HepG2 (cell line): ENCODE data around the gene HDAC3. TPM values are rescaled to one million over a fixed set of nuclear protein-coding genes. Genes with fewer than 3 reads are reported as not detected.

Source experiments
- ATM ChIP-seq: fragments of 450-650 bp; IDR thresholded peaks from 2 replicates; pipeline ENCODE4 v1.7.1; 2017; ENCODE audit warnings: mild to moderate bottlenecking, borderline replicate concordance
- DNMT3B ChIP-seq: conservative IDR thresholded peaks from 2 replicates; pipeline ENCODE4 v1.6.1; 2016; ENCODE audit warnings: missing biosample characterization, control low read depth
- ESRRA ChIP-seq: sonication (generic); formaldehyde crosslinking; IDR thresholded peaks from 2 replicates; pipeline ENCODE4 v1.5.1; 2020; ENCODE audit warnings: mild to moderate bottlenecking, low read depth, missing genetic modification reagents
- FOSL2 ChIP-seq: sonication (generic); formaldehyde crosslinking; IDR thresholded peaks from 2 replicates; pipeline ENCODE4 v1.4.0; 2020; ENCODE audit warnings: missing genetic modification reagents
- FOXJ3 ChIP-seq: sonication (generic); formaldehyde crosslinking; IDR thresholded peaks from 2 replicates; pipeline ENCODE4 v1.4.0; 2020; ENCODE audit warnings: missing genetic modification reagents, mild to moderate bottlenecking, borderline replicate concordance
- FOXM1 ChIP-seq: sonication (generic); formaldehyde crosslinking; IDR thresholded peaks from 2 replicates; pipeline ENCODE4 v1.5.0; 2020; ENCODE audit warnings: missing genetic modification reagents
- IRX3 ChIP-seq: sonication (generic); formaldehyde crosslinking; IDR thresholded peaks from 2 replicates; pipeline ENCODE4 v1.8.1; 2023; ENCODE audit warnings: mild to moderate bottlenecking, low read depth, missing genetic modification reagents, borderline replicate concordance
- KDM4B ChIP-seq: sonication (generic); formaldehyde crosslinking; IDR thresholded peaks from 2 replicates; pipeline ENCODE4 v1.4.0; 2020; ENCODE audit warnings: missing genetic modification reagents
- NFKBIZ ChIP-seq: IDR thresholded peaks from 2 replicates; pipeline ENCODE4 v1.6.1; 2018; ENCODE audit warnings: missing genetic modification reagents, missing compliant biosample characterization
- SMARCE1 ChIP-seq: fragments of 450-650 bp; IDR thresholded peaks from 2 replicates; pipeline ENCODE4 v1.6.1; 2017; ENCODE audit warnings: borderline replicate concordance
- SP2 ChIP-seq: sonication (generic); formaldehyde crosslinking; IDR thresholded peaks from 2 replicates; pipeline ENCODE4 v1.5.1; 2020; ENCODE audit warnings: mild to moderate bottlenecking, missing genetic modification reagents
- THAP9 ChIP-seq: sonication (generic); formaldehyde crosslinking; IDR thresholded peaks from 2 replicates; pipeline ENCODE4; 2020; ENCODE audit warnings: missing genetic modification reagents, mild to moderate bottlenecking, borderline replicate concordance
- ZBTB46 ChIP-seq: sonication (generic); formaldehyde crosslinking; IDR thresholded peaks from 2 replicates; pipeline ENCODE4 v1.4.0; 2020; ENCODE audit warnings: mild to moderate bottlenecking, missing genetic modification reagents, borderline replicate concordance
- ZNF460 ChIP-seq: sonication (generic); formaldehyde crosslinking; IDR thresholded peaks from 2 replicates; pipeline ENCODE4 v1.5.1; 2020; ENCODE audit warnings: missing genetic modification reagents, mild to moderate bottlenecking, borderline replicate concordance
- ZNF557 ChIP-seq: sonication (generic); formaldehyde crosslinking; IDR thresholded peaks from 2 replicates; pipeline ENCODE4 v1.4.0; 2020; ENCODE audit warnings: missing genetic modification reagents
- ZNF562 ChIP-seq: sonication (generic); formaldehyde crosslinking; IDR thresholded peaks from 2 replicates; pipeline ENCODE4 v1.8.0; 2022; ENCODE audit warnings: missing genetic modification reagents, borderline replicate concordance
- ZNF879 ChIP-seq: sonication (generic); formaldehyde crosslinking; IDR thresholded peaks from 2 replicates; pipeline ENCODE4 v1.8.1; 2023; ENCODE audit warnings: missing genetic modification reagents
- ZSCAN20 ChIP-seq: sonication (generic); formaldehyde crosslinking; IDR thresholded peaks from 2 replicates; pipeline ENCODE4 v1.4.0; 2020; ENCODE audit warnings: missing genetic modification reagents, mild to moderate bottlenecking, borderline replicate concordance
- polyA plus RNA-seq, 8 experiments: library from polyadenylated mRNA; depleted of rRNA in 3 of 8; stranded (reverse) in 7 of 8; unstranded in 1 of 8; fragments of >200 nt; fragmentation: Illumina TruSeq in 4 of 8; extraction: Trizol in 4 of 8; gene quantifications; 2 replicates each; pipeline versions ENCODE4 v1.2.1 to v1.2.3, GENCODE V29; 2011 to 2016; ENCODE audit warnings: low read depth in 4 of 8, missing spikeins in 1 of 8, mixed read lengths in 1 of 8; ENCODE audit not compliant: insufficient read depth in 1 of 8
- total RNA-seq, 5 experiments: library from RNA; depleted of rRNA; stranded (reverse); fragments of >200 nt; fragmentation: Illumina TruSeq; extraction: Trizol; gene quantifications; 2 replicates each; pipeline ENCODE4 v1.2.3, GENCODE V29; 2016; ENCODE audit warnings: low read depth in 1 of 5
- TF ChIP-seq, protein P1 (sequence below): sonication (generic); formaldehyde crosslinking; IDR thresholded peaks from 2 replicates; pipeline ENCODE4 v1.4.0; 2020; ENCODE audit warnings: missing genetic modification reagents, borderline replicate concordance

HDAC3 gene
- total and polyA plus RNA-seq, 2 of the 13 experiments (the other 11 are each of a cell fraction or from before 2014, with no cell fraction given): 84.0 to 94.1 TPM

- TF ChIP-seq ZBTB46 (CRISPR knock-in tag): no peak
- TF ChIP-seq ESRRA (CRISPR knock-in tag): peak; percentile 51; the same call in 1 of the 2 replicates
- TF ChIP-seq ZNF557 (CRISPR knock-in tag): no peak
- no peak for TF ChIP-seq SMARCE1
- no peak; the same call in 1 of the 2 replicates for TF ChIP-seq DNMT3B (CRISPR knock-in tag)
- TF ChIP-seq ZSCAN20 (CRISPR knock-in tag): 0 out of 2 replicates have a peak, but pooled peaks have one; percentile 31
- TF ChIP-seq FOXJ3 (CRISPR knock-in tag): no peak; the same call in 1 of the 2 replicates
- TF ChIP-seq ATM: no peak
- TF ChIP-seq THAP9 (CRISPR knock-in tag): peak; percentile 74; the same call in 1 of the 2 replicates
- TF ChIP-seq IRX3: no peak
- no peak for TF ChIP-seq NFKBIZ
- TF ChIP-seq ZNF879 (CRISPR knock-in tag): no peak
- TF ChIP-seq ZNF562 (CRISPR knock-in tag): no peak
- peak; percentile 60 for TF ChIP-seq FOSL2
- TF ChIP-seq ZNF460 (CRISPR knock-in tag): no peak
- no peak for TF ChIP-seq FOXM1 (CRISPR knock-in tag)
- TF ChIP-seq, protein P1, sequence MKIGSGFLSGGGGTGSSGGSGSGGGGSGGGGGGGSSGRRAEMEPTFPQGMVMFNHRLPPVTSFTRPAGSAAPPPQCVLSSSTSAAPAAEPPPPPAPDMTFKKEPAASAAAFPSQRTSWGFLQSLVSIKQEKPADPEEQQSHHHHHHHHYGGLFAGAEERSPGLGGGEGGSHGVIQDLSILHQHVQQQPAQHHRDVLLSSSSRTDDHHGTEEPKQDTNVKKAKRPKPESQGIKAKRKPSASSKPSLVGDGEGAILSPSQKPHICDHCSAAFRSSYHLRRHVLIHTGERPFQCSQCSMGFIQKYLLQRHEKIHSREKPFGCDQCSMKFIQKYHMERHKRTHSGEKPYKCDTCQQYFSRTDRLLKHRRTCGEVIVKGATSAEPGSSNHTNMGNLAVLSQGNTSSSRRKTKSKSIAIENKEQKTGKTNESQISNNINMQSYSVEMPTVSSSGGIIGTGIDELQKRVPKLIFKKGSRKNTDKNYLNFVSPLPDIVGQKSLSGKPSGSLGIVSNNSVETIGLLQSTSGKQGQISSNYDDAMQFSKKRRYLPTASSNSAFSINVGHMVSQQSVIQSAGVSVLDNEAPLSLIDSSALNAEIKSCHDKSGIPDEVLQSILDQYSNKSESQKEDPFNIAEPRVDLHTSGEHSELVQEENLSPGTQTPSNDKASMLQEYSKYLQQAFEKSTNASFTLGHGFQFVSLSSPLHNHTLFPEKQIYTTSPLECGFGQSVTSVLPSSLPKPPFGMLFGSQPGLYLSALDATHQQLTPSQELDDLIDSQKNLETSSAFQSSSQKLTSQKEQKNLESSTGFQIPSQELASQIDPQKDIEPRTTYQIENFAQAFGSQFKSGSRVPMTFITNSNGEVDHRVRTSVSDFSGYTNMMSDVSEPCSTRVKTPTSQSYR: peak; percentile 83; the same call in 1 of the 2 replicates
- peak; percentile 66 for TF ChIP-seq SP2
- TF ChIP-seq KDM4B (CRISPR knock-in tag): peak; percentile 93; the same call in 1 of the 2 replicates
These were observed 17.7 kb downstream of the HDAC3 start, which contains the start of gene DIAPH1 (continued) for GRCh38 chr5:141618804-141619554.
